ENCODE measurements around the gene CORO6.

The CORO6 gene

DNA sequence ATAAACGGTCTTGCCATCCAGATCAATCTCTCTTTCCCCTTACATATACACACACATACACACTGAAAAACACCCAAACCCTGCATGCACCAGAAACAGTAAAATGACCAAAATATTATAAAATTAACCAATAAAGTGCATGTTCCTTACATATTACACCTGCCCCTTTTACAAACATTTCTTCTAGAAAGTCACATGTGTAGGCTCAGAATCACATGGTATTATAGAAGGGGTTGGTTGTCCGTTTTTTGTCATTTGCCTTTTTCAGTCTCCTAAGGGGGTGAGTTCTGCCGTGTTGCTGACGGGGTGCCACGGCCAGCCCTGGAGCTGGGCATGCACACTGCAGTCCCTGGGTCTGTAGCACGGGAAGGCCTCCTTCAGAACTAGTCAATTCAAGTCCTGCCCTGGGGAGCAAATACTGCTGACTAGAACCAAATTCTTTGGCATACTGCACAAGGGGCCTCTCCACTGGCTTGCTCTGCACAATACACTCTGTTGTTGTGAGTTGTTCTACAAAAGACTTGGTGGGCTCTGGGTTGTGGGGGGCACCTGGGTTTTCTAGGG lies 8.0 kb upstream of the CORO6 start:
- no peak for DNase-seq (ENCODE audit: low spot score)

DNA sequence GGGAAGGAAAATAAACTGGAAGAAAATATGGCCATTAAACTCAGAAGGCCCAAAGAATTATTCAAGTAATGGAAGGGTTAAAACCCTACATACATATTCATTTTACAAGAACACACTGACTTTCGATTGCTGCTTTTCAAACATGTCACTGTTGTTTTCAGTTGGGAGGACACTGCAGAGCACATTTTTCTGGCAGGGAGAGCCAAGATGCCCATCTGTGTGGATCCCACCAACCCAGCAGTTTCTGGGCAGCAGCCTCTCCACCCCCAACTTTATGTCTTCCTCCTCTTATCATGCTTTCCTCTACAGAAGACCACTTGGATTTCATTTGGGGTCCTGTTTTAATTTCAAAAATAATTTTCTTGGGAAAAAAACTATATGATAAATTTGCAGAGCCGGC lies 7.1 kb upstream of the CORO6 start:
- DNase-seq (ENCODE audit: low spot score) = no peak

DNA sequence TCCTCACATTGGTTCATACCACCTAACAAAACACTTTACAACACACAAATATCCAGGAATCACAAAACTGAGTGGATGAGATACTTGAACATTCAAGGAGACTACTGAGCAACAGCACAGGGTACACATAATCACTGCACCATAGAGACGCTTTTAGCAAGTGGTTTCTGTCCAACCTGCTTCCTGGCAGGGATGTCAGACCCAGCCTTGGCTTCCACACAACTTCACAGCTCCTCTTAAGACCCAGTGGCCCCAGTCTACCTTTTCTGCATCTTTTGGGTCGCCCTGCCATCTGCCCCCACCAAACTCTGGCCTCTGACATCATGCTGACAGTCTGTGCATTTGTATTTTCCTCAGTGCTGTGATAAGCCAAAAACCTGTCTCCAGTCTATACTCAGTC lies 5.9 kb upstream of the CORO6 start:
- DNase-seq (ENCODE audit: low spot score) = no peak

DNA sequence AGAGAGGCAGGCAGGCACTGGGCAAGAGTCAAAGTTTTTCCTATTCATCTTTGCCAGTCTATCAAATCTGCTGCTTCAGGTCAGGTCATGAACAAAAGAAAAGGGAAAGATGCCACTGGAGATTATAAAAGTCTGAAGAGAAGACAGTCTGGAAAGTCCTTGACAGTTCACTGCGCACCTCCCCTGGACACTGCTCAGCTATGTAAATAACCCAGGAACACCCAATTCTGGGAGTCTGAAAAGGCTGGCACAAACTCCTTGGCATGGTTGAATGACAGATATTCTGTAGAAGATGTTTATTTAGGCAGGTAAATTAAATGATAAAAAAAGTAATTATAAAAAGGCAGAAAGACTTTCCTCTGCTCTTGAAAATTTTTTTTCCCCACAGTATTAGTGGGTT lies 5.2 kb upstream of the CORO6 start:
- DNase-seq (ENCODE audit: low spot score) = no peak

DNA sequence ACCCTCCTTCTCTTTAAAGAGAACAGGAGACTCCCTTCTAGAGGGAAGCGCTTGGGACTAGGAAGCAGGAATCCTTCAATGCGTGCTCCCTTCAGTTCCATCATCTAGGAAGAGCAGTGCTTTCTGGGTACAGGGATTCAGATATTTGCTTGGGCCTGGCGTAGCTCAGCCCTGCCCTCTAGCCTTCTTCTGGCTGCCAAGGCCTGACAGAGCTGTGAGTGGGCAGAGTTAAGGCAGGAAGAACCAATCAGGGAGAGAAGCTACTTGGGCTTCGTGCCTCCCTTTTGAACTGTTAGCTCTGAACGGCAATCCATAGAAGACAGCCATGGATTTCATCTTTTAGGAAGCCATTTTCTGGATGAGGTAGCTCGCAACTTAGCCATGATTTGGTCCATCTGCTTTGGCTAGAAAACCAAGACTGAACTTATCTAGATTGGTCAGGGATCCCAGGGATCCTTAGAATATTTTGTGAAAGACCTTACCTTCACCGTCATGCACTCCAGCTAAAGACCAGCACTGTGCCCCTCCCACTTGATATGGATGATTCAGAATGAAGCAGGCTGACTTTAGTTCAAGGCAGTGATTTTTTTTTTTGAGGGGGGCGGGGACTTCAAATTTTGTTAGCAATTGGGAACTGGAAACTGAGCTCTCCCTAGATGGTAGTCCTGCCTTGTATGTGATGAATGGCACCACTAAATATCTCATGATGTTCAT lies 2.5 kb upstream of the CORO6 start:
- DNase-seq (ENCODE audit: low spot score) = no peak

DNA sequence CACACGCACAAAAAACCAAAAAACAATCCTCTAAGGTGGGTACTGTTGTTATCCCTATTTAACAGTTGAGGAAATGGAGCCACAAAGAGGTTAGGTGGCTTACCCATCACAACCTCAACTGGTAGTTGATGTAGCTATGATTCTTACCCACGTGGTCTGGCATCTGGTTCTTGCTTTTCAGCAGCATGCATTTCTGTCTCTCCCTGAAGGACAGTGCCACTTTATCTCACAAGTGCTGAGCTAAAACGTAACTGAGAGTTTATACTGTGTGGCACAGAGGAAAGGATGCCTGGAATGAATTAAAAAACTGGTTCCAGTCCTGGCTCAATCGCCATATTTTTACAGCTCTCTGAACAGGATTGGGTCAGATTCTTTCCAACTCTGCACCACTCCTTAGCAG lies 1.9 kb upstream of the CORO6 start:
- no peak for DNase-seq (ENCODE audit: low spot score)

- no peak for DNase-seq (ENCODE audit: low spot score)
Measured at GRCh38 chr17:29623283-29623647, 553 bp upstream of the CORO6 start.

- no peak for DNase-seq (ENCODE audit: low spot score)
Measured at GRCh38 chr17:29621751-29622194, 939 bp downstream of the CORO6 start.

DNA sequence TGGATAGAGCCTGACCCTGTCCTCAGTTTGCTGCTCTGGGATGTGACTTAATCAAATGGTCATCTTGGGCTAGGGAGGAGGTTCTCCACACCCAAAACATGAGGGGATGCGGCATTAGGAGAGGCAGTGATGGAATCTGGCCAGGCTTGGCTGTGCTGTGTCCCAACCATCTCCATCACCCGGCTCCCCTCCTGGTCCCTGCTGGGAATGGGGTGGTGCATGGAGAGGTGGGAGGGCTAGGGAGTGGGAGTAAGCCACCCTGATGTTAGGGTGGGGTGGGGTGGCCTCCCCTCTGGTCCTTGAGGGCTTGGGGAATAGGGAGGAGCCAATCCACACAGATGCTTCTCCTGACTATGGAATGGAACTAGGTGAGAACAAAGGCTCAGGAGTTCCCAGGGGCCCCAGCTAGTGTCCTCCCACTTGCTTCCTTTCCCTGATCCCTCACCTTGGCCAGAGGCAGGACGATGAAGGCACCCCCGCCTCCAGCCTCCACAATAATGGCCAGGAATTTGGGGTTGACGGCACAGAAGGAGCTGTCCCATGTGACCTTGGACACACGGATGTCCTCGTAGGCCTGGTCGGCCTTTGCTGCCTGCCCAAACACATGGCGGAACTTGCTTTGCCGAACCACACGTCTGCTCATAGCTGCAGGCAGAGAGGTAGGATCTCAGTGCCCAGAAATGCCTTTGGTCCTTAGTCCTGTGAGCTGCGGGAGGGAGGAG lies 1.8 kb downstream of the CORO6 start:
- no peak for DNase-seq (ENCODE audit: low spot score)

DNA sequence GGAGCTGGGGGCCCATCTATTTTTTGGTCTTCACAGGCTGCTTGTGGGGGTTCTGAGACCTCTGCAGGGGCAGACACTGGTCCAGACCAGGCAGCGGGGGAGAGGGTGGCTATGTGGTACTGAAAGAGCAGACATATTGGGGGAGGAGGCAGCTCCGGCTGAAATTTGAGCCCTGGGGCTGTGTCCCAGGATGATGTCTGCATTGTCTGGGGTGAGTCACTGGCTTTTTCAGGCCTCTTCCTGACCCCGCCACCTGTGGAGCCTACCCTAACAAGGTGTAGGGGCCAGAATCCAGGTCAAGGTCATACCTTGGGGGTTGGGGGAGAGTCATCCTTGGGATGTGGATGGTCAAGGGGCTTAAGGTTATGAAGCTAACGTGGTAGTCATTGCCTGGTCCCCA lies 2.4 kb downstream of the CORO6 start:
- DNase-seq (ENCODE audit: low spot score) = no peak

- DNase-seq (ENCODE audit: low spot score) = no peak
Measured at GRCh38 chr17:29619251-29619650, 3.5 kb downstream of the CORO6 start.

GRCh38 chr17:29618272-29619065 lies 4.2 kb downstream of the CORO6 start:
- no peak for DNase-seq (ENCODE audit: low spot score)

DNA sequence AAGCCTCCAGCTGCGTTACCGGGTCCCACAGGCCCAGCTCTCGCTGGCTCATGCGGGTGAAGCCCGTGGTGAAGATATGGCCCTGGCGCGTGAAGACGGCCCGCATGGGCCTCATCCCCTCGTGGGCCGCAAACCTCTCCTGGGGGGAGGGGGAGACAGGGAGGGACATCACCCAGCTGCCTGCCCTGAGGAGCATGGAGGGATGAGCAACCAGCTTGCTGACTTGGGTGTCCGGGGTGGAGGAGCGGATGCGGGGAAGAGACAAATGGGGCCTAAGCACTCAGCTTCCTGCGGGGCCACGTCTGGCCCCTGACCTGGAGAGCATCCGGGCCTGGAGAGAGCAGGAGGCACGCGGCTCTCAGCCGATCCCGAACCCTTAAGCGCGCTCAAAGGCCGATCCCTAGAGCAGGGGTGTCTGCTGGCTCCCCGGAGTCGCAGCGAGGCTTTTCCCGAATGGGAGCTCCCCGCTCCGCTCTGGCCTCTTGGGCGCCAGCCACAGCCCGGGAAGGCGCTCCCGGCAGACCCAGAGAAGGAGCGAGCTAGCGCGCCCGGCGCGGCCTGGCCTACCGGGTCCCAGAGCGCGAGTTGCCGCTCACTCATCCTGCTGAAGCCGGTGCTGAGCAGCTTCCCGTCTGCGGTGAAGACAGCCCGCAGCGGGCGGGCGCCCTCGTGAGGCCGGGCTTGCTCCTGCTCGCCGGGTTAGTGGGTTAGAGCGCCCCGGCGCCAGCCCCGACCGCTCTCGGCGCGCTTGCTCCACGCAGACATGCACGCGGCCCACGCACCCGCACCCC lies 5.0 kb downstream of the CORO6 start:
- peak; percentile 48 for DNase-seq (ENCODE audit: low spot score)

DNA sequence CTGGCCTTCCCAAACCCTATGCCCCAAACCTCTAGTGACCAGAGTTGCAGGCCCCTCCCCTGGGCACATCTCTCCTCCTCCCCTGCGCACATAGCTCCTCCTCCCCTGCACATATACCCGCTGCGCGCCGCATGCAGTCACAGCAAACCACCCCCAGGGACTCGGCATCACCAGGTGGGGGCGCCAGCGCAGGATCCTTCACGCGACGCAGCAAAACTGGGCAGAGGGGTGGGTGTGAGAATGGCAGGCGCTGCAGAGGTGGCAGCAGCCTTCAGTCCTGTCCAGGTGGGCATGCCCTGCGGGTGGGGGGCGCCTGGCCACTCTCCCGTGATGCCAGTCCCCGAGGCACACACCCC lies 5.6 kb downstream of the CORO6 start:
- DNase-seq (ENCODE audit: low spot score) = peak; percentile 17

- DNase-seq (ENCODE audit: low spot score) = no peak
Measured at GRCh38 chr17:29616300-29617048, 6.2 kb downstream of the CORO6 start.

- DNase-seq (ENCODE audit: low spot score) = peak; percentile 77
Measured at GRCh38 chr17:29615492-29616299, 7.0 kb downstream of the CORO6 start.

DNA sequence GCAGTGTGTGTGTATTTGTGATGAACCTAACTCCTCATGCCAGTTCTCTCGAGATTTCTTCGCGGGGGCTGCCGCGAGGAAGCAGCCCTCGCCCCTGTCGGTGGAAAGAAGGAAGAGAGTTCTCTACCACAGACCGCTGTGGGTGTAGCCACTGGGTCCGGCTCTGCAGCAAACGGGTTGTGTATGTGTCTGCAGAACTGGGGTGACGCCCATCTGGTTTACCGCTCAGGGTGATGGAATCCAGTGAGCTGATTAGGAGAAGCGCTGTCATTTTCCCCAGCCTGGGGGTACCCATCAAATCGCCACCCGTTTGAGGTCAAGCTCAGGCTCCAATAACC lies 7.7 kb downstream of the CORO6 start:
- DNase-seq (ENCODE audit: low spot score) = no peak

DNA sequence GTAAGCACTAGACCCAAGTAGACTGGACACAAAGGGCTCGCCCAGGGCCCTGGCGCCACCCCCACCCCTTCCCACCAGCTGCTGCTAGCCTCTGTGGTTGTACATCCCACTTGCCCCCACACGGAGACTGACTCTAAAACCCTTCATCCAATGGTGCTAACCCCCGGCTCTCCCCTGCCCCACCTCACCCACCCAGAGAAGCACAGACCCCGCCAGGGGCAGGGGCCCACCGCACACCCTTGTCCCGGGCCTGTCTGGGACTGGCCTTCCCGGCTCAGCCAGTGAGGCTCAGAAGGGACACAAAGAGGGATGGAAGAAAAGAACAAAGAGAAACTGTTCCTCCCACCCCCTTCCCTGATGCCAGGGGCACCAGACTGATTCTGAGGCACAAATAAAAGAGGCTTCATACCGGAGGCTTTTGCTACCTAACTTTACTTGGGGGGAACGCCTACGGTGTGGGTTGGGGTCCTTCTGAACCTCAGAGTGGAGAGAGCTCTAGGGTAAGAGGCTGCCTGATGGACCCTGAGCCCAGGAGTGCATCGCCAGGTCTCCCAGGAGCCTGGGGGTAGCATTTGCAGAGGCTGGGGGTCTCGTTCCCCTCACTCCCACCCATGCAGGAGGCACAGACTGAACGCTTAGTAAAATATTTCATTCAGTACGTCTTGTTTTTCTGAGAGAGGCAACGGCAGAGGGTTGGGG lies 8.2 kb downstream of the CORO6 start:
- no peak for DNase-seq (ENCODE audit: low spot score)

DNA sequence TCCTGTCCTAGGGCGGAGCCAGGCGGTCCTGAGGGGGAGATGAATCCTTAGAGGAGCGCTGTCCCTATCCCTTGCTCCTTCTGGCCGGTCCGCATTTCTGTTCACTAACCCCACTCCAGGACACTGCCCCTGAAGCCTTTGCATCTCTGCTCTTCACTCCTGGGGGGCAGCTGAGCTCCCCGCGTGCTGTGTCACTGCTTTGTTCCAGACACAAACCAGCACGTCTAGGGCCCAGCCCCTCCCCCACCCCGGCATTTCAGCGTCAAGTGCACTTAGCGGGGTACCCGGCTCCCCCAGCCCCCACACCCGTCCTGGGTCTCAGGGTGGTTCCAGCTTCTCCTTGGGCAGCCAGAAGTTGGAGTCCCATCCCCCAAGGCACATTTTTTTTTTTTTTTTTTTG lies 8.9 kb downstream of the CORO6 start:
- DNase-seq (ENCODE audit: low spot score) = no peak

- DNase-seq (ENCODE audit: low spot score) = peak; percentile 64
Measured at GRCh38 chr17:29613352-29613837, 9.3 kb downstream of the CORO6 start.

Data from hematopoietic multipotent progenitor cell treated with erythropoietin and hydrocortisone succinate and interleukin-3 and kit ligand, for 17 days (in vitro differentiated cells).